C1 segment of cervical spinal cord (tissue), 14 donors: ENCODE results near the gene PTGR3.

Source experiments
- DNase-seq, 14 donors: peaks; one replicate each; lab custom pipeline; 2025; lab: John Stamatoyannopoulos, UW

Gene PTGR3

GRCh38 chr18:75215663-75216062 is 6.7 kb upstream of the PTGR3 start:
- DNase-seq = peak in 1 of 14 donors; percentile 41

DNA sequence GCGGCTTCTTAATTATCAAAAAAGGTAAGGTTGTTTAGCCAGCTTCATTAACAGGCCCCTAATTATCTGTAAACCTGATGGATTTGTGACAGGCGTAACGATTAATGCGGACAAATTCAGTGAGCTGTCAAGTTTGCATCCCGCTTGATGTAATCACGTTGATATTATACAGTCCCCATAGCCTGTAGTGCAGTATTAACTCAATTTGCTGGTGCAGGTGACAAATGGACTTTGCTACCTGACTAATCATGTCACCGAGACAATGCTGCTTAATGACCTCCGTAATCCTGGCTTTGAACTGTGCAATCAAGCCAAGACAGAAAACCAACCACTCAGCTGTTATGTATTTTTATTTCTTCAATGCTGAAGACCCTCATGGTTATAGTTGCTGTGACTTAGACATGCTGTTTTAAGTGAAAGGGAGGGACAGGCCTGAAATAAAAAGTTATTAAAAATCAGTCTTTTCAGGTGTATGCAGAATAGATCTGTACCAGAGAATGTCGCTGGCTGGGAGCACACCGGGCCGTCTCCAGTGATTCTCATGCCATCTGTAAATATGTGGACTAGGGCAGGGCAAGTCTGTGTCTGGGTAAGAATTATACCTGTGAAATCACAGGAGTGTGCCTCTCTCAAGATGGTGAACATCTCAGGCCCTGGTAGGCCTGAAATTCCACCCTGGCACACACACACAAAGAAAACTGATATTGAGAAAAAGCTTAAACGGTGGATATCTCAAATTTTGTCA is 6.0 kb upstream of the PTGR3 start:
- peak in 1 of 14 donors; percentile 63 for DNase-seq

DNA sequence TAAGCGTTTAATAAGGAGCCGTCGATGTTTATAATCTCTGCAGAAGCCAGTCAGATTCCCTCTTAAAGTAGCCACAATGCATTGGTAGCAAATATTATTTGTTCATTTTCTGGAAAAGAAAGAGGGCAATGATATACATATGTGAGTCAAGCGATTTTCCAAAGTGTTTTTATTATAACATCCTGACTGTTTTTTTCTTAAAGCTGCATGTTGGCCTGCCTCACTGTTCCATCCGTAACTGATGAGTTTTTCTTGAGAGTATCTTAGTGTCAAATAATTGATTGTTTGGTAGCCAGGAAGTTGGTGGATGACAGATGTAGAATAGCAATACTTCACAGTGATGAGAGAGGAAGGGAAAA is 5.4 kb upstream of the PTGR3 start:
- no peak for DNase-seq

GRCh38 chr18:75213611-75214331 is 4.8 kb upstream of the PTGR3 start:
- peak in 1 of 14 donors; percentile 29 for DNase-seq

- peak in 1 of 14 donors; percentile 25 for DNase-seq
Measured at GRCh38 chr18:75212751-75213090, 3.8 kb upstream of the PTGR3 start.

GRCh38 chr18:75211953-75212750 is 3.2 kb upstream of the PTGR3 start:
- peak in 5 of 14 donors; percentile 25 to 55 (median 43) for DNase-seq

DNA sequence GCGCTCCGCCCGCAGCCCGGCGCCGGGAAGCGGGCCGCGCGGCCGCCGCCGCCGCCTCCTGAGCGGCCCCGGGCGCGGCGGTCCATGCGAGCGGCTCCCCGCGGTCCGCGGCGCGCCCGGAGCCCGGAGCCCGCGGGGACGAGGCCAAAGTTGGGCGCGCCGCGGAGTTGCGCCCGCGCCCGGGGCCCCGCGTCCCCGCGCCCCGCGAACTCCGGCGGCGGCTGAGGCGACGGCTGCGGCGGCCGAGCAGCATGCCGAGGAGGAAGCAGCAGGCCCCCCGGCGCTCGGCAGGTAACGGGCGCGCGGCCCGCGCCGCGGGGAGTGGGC is 2.6 kb upstream of the PTGR3 start:
- no peak for DNase-seq

GRCh38 chr18:75211002-75211621 is 2.2 kb upstream of the PTGR3 start:
- peak in 5 of 14 donors; percentile 47 to 72 (median 64) for DNase-seq

GRCh38 chr18:75210274-75211001 is 1.5 kb upstream of the PTGR3 start, which contains the start of gene TSHZ1:
Gene TSHZ1 (plus strand): TSS chr18:75210797. CDS start chr18:75211877, 1,080 bp downstream.
- peak in 10 of 14 donors; percentile 34 to 88 (median 58) for DNase-seq

DNA sequence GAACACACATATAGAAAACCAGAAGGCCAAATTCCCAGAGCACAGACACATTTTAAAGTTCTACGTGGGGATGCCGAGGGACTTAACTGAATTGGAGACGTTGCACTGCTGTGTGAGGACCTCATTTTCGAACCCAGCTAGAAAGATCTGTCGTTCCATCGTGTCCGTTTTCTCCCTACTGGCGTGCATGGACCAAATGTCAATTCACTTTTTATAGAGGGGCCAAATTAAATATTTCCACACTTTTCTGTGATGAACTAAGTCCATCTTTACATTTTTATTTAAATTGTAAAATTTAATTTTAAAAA is 966 bp upstream of the PTGR3 start:
- DNase-seq = peak in 1 of 14 donors; percentile 36

DNA sequence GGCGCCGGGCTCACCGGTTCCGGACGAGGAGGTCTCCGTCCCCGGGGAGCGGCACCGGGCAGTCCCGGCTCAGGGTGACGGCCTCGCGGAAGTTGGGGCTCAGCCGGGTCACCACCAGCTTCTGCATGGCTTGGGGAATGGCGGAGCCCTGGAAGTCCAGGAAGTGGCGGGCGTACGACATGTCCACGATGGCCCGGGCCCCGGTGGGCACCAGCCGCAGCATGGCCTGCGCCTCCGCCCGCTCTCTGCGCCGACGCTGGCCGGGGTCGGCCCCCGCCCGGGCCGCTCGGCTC is 157 bp downstream of the PTGR3 start:
- peak in 6 of 14 donors; percentile 63 to 76 (median 70) for DNase-seq

- DNase-seq = peak in 6 of 14 donors; percentile 49 to 82 (median 60)
Measured at GRCh38 chr18:75208155-75208835, 644 bp downstream of the PTGR3 start.

DNA sequence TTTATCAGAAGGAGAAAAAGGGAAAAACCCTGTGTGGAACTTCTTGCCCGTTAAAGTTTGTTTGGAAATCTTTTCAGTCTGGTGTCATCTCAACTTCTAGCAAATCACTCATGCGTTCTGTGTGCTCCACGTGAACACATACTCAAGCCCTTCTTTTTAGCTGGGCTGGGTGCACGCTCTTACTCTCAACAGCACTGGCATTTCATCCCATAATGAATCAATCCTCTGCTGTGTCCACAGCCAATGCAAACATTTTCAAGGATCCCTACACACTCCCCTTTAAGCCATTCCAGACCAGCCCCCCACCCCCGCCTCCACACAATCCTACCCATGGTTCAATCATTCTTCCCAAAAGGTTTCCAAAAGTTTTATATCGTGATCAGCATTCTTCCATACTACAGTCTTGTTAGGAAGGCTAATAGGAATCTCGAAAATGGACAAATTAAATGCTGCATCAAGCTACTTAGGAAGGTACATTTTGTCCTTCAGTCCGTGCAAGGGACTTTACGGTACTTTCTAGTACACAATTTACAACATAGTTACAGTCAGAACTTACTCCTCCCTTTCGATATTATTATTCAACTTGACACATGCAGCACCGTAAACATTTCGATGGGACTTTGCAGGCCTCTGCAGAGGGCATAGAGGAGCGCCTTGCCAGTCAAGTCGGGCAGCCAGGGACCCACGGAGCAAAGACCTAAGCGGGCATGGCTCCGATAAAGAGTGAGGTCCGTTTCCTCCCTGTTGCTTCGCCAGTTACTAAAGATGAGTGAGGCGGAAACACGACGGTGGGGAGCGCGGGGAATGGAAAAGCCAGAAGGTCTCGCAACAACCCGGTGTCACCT is 1.4 kb downstream of the PTGR3 start:
- DNase-seq = peak in 1 of 14 donors; percentile 10

DNA sequence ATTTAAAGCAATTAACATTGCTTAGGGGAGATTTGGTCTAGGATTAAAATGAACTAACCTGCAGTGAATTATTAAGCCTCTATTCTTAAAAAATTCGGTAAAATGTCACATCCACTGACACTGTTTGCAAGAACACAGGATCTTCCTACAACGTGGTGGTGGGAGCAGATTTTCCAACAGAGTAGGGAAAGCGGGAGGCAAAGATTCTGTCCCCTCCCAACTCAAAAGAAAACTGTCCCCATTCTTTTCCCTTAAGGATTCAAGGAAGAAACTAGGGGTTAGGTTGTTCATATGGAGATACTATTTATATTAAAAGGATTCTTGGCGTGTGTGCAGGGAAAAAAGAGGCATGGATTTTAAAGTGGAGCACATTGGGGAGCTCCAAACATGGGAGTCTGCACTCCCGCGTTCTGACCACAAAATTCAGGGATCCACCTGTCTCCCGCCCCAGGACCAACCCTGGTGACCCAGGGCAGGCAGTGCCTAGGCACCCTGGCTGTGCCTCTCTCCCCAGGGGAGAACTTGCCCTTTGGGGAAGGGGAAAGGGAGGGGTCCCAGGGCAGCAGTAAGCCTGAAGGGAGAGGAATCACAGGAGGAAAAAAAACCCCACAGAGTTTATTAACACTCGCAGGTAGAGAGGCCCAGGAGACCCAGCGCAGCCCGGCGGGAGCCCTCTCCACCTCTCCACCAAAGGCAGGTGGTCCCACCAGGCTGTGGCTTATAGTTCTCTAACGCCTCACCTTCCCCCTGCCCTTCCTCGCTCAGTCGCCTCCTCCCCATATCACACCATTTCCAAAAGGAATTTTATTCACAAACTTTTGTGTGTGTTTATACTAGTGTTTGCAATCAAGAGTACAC is 2.3 kb downstream of the PTGR3 start:
- DNase-seq = no peak

GRCh38 chr18:75205514-75206132 is 3.3 kb downstream of the PTGR3 start:
- no peak for DNase-seq

DNA sequence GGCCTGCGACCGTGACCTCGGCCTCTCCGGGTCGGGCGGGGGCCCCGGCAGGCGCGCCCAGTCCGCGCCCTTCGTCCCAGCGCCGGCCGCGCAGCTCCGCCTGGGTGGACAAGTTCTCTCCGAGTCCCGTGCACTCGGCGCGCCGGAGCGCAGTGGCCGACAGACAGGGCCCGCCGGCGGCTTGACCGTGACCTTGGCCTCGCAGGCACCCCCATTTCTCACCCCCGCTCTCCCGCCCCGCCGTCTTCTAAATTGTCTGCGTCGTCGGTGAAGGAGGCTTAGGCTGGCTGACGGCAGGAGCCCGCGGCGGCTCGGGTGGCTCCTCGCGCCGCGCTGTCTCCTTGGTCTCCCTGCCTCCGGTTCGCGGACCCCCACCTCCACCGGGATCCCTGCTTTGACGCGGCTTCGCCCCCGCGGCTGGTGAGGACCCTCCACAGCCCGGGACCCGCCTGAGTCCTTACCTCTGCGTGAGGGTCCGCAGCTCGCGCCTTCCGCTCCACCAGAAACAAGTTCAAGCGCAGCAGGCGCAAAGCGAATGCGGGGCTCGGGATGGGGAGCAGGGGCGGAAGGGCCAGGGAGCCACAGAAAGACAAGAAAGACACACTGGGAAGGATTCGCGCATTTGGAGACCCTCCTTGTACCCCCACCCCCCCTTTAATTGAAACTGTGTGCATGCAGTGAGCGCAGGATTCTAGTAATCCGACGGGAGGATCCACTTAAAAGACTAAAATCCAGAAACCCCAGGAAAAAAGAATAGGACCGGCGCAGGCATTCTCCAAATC is 4.0 kb downstream of the PTGR3 start:
- peak in 1 of 14 donors; percentile 50 for DNase-seq

DNA sequence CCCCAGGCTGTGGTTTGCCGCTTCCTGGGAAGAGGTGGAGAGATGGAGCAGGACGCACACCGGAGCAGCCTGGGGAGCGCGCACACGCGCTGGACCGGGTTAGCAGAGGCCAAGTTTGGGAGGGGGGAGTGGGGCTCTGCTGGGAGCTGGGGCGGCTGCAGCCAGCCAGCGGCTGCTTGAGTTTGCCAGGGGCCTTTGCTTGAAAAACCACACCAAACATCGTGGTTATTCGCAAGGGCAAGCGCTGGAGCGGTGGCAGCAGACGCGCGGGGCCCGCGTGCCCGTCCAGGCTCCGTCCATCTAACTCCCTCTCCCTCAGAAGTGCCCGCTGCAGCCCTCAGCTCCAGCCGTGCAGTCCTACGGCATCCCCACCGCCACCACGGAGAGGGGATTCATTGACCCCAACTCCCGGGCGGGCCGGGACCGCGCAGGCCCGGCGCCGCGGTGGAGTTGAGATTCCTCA is 4.6 kb downstream of the PTGR3 start:
- peak in 1 of 14 donors; percentile 55 for DNase-seq
